ENCODE results near the gene MBD3L1. TPM values are rescaled to one million over a fixed set of nuclear protein-coding genes. Genes with fewer than 3 reads are reported as not detected.

Gene MBD3L1
- total and polyA plus RNA-seq, 7 donors, result not detected

DNA sequence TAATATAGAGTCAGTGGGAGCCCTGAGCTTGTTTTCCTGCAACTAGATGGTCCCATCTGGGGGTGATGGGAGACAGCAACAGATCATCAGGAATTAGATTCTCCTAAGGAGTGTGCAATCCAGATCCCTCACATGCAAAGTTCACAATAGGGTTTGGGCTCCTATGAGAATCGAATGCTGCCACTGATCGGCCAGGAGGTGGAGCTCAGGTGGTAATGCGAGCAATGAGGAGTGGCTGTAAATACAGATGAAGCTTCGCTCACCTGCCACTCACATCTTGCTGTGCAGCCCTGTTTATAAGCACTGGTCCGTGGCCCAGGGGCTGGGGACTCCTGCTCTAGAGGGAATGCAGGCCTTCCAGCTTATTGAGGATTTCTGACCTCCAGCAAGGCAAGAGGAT is 5.8 kb upstream of the MBD3L1 start:
- intact Hi-C loops (cut with DNase I), result no loop called here
- DNase-seq, result no peak
- 93 to 95% methylated on average over 5 of the region's 5 CpGs for WGBS, 2 donors
- Histone ChIP-seq H3K27ac (no peak overlapping the region), H3K9me3 (no peaks in the 10 kb centered on the region), H3K36me3 (peaks cover 20 to 89% (median 25%) of the 10 kb centered on the region in 4 donors), H3K27me3 (no peaks in the 10 kb centered on the region), H3K4me1 (peaks cover 0 to 38% (median 28%) of the 10 kb centered on the region in 4 donors), H3K4me3 (no peak overlapping the region)
- TF ChIP-seq, protein P1, sequence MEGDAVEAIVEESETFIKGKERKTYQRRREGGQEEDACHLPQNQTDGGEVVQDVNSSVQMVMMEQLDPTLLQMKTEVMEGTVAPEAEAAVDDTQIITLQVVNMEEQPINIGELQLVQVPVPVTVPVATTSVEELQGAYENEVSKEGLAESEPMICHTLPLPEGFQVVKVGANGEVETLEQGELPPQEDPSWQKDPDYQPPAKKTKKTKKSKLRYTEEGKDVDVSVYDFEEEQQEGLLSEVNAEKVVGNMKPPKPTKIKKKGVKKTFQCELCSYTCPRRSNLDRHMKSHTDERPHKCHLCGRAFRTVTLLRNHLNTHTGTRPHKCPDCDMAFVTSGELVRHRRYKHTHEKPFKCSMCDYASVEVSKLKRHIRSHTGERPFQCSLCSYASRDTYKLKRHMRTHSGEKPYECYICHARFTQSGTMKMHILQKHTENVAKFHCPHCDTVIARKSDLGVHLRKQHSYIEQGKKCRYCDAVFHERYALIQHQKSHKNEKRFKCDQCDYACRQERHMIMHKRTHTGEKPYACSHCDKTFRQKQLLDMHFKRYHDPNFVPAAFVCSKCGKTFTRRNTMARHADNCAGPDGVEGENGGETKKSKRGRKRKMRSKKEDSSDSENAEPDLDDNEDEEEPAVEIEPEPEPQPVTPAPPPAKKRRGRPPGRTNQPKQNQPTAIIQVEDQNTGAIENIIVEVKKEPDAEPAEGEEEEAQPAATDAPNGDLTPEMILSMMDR (IDR thresholded peaks at IDR 0.05), result no peak
- TF ChIP-seq POLR2A (IDR thresholded peaks at IDR 0.05) (no peak), POLR2AphosphoS5 (IDR thresholded peaks at IDR 0.05) (no peak), EP300 (IDR thresholded peaks at IDR 0.05) (no peak)

DNA sequence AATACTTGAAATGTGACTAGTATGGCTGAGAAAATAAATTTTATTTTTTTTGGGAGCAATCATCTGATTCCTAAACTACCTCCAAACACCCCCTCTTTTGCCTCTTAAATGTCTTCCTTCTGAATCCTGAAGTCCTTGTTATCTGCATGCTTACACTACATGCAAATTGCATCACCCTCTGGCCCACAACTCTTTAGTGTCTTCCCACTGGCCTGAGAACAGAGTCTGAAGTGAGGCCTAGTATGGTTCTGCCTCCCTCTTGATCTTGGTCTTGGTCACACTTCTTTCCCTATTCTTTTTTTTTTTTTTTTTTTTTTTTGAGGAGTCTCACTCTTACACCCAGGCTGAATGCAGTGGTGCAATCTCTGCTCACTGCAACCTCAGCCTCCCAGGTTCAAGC is 4.9 kb upstream of the MBD3L1 start:
- Histone ChIP-seq H3K27ac (no peak overlapping the region), H3K9me3 (no peaks in the 10 kb centered on the region), H3K36me3 (peaks cover 14 to 80% (median 20%) of the 10 kb centered on the region in 4 donors), H3K4me1 (peaks cover 0 to 37% (median 24%) of the 10 kb centered on the region in 4 donors), H3K4me3 (no peak overlapping the region), H3K27me3 (no peaks in the 10 kb centered on the region)
- no peak for TF ChIP-seq EP300 (IDR thresholded peaks at IDR 0.05)
- TF ChIP-seq POLR2A (IDR thresholded peaks at IDR 0.05), result no peak
- no peak for TF ChIP-seq POLR2AphosphoS5 (IDR thresholded peaks at IDR 0.05)
- TF ChIP-seq, protein P1 (IDR thresholded peaks at IDR 0.05), result no peak
- intact Hi-C loops (cut with DNase I), result no loop called here
- no peak for DNase-seq

DNA sequence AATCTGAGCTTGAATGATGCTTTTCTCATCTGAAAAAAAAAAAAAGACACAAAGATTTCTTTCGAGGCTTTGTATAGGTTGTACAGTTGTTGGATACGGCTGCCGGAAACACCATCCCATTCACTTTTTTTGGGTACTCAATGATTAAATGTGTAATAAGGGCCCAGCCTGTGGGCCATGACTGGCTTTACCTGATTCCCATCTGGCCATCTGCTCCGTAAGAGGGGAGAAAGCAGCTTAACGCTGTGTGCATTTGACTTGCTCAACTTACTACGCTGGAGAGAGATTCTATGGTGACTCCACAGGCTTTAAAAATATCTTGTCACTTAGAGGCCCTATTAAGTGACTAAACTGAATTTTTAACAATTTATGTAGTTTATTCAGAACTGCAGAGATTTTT is 804 bp upstream of the MBD3L1 start:
- Histone ChIP-seq H3K27ac (peak overlapping the region; percentile 90 to 98 (median 94)), H3K4me3 (peak overlapping the region; percentile 77 to 92 (median 82)), H3K36me3 (peaks cover 0 to 46% (median 0%) of the 10 kb centered on the region in 4 donors), H3K4me1 (peaks cover 0 to 20% (median 11%) of the 10 kb centered on the region in 4 donors), H3K9me3 (no peaks in the 10 kb centered on the region), H3K27me3 (no peaks in the 10 kb centered on the region)
- 69 to 71% methylated on average over 6 of the region's 6 CpGs for WGBS, 2 donors
- no peak for DNase-seq
- intact Hi-C loops (cut with DNase I), result loop anchor here (5.0 to 10.0 kb wide), 5 partner anchors 246 to 1001 kb away; partner anchors contain the start of genes CTXN1, NDUFA7, RPS28 and SNAPC2
- TF ChIP-seq POLR2AphosphoS5 (IDR thresholded peaks at IDR 0.05), result no peak

DNA sequence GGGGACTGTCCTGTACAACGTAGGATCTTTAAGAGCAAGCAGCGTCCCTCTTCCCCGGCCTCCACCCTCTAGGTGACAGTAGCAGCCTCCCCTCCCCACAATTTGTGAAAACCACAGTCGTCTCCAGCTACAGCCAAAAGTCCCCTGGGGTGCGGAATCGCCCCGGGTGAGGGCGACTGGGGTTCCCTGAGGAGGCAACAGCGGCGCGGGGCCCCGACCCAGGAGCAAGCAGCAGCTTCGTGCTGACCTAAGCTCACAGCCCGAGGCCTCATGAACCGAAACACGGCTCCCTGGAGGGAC is 395 bp upstream of the MBD3L1 start:
- TF ChIP-seq, protein P1 (IDR thresholded peaks at IDR 0.05), result no peak
- TF ChIP-seq POLR2A (IDR thresholded peaks at IDR 0.05), result no peak
- TF ChIP-seq EP300 (IDR thresholded peaks at IDR 0.05), result no peak
- no peak for TF ChIP-seq POLR2AphosphoS5 (IDR thresholded peaks at IDR 0.05)
- peaks cover 0 to 20% (median 11%) of the 10 kb centered on the region in 4 donors for H3K4me1 ChIP-seq
- no peaks in the 10 kb centered on the region for H3K9me3 ChIP-seq
- no peak for DNase-seq
- intact Hi-C loops (cut with DNase I), result loop anchor here (2.0 to 10.0 kb wide), 6 partner anchors 246 to 1001 kb away; partner anchors contain the start of genes CTXN1, NDUFA7, RPS28 and SNAPC2
- 0 to 1% methylated on average over 16 of the region's 16 CpGs for WGBS, 2 donors
- peak overlapping the region; percentile 77 to 92 (median 82) for H3K4me3 ChIP-seq
- H3K36me3 ChIP-seq, result peaks cover 0 to 42% (median 0%) of the 10 kb centered on the region in 4 donors
- peak overlapping the region; percentile 90 to 98 (median 94) for H3K27ac ChIP-seq
- no peaks in the 10 kb centered on the region for H3K27me3 ChIP-seq

DNA sequence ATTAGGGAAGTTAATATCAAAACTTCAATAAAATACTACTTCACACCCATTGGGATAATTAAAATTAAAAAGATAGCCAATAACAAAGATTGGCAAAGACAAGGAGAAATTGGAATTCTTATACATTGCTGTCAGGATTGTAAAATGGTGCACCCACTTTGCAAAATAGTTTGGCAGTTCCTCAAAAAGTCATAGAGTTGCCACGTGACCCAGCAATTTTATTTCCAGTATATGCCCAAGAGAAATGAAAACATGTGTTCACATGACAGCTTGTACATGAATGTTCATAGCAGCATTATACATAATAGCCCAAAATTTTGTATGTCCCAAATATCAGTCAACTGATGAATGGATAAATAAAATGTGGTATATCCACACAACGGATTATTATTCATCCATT is 3.3 kb downstream of the MBD3L1 start:
- Histone ChIP-seq H3K27me3 (no peaks in the 10 kb centered on the region), H3K4me3 (no peak overlapping the region), H3K27ac (no peak overlapping the region), H3K4me1 (peaks cover 0 to 15% (median 10%) of the 10 kb centered on the region in 4 donors), H3K9me3 (no peaks in the 10 kb centered on the region), H3K36me3 (peaks cover 0 to 7% (median 0%) of the 10 kb centered on the region in 4 donors)
- WGBS, 2 donors, result 49 to 68% methylated on average over 2 of the region's 2 CpGs
- no peak for DNase-seq
- no peak for TF ChIP-seq POLR2AphosphoS5 (IDR thresholded peaks at IDR 0.05)
- TF ChIP-seq, protein P1 (IDR thresholded peaks at IDR 0.05), result no peak
- no peak for TF ChIP-seq EP300 (IDR thresholded peaks at IDR 0.05)
- TF ChIP-seq POLR2A (IDR thresholded peaks at IDR 0.05), result no peak
- intact Hi-C loops (cut with DNase I), result loop anchor here (10.0 kb wide), 2 partner anchors 479 to 911 kb away; partner anchors contain the start of genes CTXN1 and SNAPC2

Data from sigmoid colon (tissue), 7 donors.